Testis (tissue), 3 donors: ENCODE data around the gene EIF5B. TPM values are rescaled to one million over a fixed set of nuclear protein-coding genes. Genes with fewer than 3 reads are reported as not detected.

ENCODE experiments used
- DNase-seq: peaks from one replicate; pipeline ENCODE4 v3.0.0-alpha.2; 2019
- H3K27ac ChIP-seq, 2 donors: fragments of 200-600 bp; sonication (generic); one replicate each; pipeline ENCODE4 v1.5.1; 2019
- H3K27me3 ChIP-seq: fragments of 200-600 bp; sonication (generic); one replicate; pipeline ENCODE4 v1.5.1; 2019
- H3K36me3 ChIP-seq: fragments of 200-600 bp; sonication (generic); one replicate; pipeline ENCODE4 v1.5.1; 2017; ENCODE audit warnings: low read depth; ENCODE audit errors: missing control alignments
- H3K4me1 ChIP-seq: fragments of 200-600 bp; sonication (generic); one replicate; pipeline ENCODE4 v1.5.1; 2019
- H3K4me3 ChIP-seq, 2 donors: fragments of 200-600 bp; sonication (generic); one replicate each; pipeline ENCODE4 v1.5.1; 2017 to 2019
- H3K9me3 ChIP-seq: fragments of 200-600 bp; sonication (generic); one replicate; pipeline ENCODE4 v1.5.1; 2017
- POLR2A ChIP-seq: fragments of 450-650 bp; IDR thresholded peaks from one replicate; pipeline ENCODE4 v1.6.1; 2017; ENCODE audit warnings: antibody characterized with exemption, mild to moderate bottlenecking, moderate library complexity
- WGBS, 2 donors: methylation state at CpG; one replicate each; pipeline ENCODE4 v1.1.5; 2018; 5-methylcytosine and 5-hydroxymethylcytosine counted together
- intact Hi-C: fragments of 100-400 bp; cut with DNase I; formaldehyde crosslinking; loops from one replicate; pipeline ENCODE4 v1.15.1; 2023; ENCODE audit warnings: low total_unique reads
- polyA plus RNA-seq: library from polyadenylated mRNA; stranded (reverse); fragments of 350-450 nt; fragmentation: Illumina TruSeq; extraction: RNeasy Lipid Tissue Mini Kit (QIAGEN cat#74804); gene quantifications from one replicate; pipeline ENCODE4 v1.2.3, GENCODE V29; 2014; ENCODE audit warnings: low read depth, low replicate concordance; ENCODE audit not compliant: insufficient read depth
- total RNA-seq, 2 donors: library from RNA; depleted of rRNA; stranded (reverse); fragments of >200 nt; gene quantifications; one replicate each; pipeline ENCODE4 v1.2.3, GENCODE V29; 2016
- TF ChIP-seq, protein P1 (sequence below), 3 experiments: fragments of 450-650 bp in 2 of 3; fragments of 200-600 bp in 1 of 3; sonication (generic) in 1 of 3; IDR thresholded peaks; one replicate each; pipeline ENCODE4 v1.5.1; 2016 to 2019; ENCODE audit warnings: antibody characterized with exemption in 3 of 3, mild to moderate bottlenecking in 2 of 3, moderate library complexity in 1 of 3

Gene EIF5B
- total and polyA plus RNA-seq, 3 donors from 2014 or later: 12.2 to 66.8 (median 38.1) TPM

- H3K27ac ChIP-seq: no peak overlapping the region
- WGBS, 2 donors: 88 to 90% methylated on average over 1 of the region's 1 CpG
- intact Hi-C loops: no loop called here
- H3K27me3 ChIP-seq: no peaks in the 10 kb centered on the region
- H3K4me1 ChIP-seq: no peaks in the 10 kb centered on the region
- no peaks in the 10 kb centered on the region for H3K36me3 ChIP-seq
- TF ChIP-seq, protein P1, sequence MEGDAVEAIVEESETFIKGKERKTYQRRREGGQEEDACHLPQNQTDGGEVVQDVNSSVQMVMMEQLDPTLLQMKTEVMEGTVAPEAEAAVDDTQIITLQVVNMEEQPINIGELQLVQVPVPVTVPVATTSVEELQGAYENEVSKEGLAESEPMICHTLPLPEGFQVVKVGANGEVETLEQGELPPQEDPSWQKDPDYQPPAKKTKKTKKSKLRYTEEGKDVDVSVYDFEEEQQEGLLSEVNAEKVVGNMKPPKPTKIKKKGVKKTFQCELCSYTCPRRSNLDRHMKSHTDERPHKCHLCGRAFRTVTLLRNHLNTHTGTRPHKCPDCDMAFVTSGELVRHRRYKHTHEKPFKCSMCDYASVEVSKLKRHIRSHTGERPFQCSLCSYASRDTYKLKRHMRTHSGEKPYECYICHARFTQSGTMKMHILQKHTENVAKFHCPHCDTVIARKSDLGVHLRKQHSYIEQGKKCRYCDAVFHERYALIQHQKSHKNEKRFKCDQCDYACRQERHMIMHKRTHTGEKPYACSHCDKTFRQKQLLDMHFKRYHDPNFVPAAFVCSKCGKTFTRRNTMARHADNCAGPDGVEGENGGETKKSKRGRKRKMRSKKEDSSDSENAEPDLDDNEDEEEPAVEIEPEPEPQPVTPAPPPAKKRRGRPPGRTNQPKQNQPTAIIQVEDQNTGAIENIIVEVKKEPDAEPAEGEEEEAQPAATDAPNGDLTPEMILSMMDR (IDR thresholded peaks at IDR 0.05): no peak
- TF ChIP-seq POLR2A: no peak
- no peaks in the 10 kb centered on the region for H3K9me3 ChIP-seq
- no peak overlapping the region for H3K4me3 ChIP-seq
- DNase-seq: no peak
Observed at GRCh38 chr2:99377879-99378278, 40.7 kb downstream of the EIF5B start.

GRCh38 chr2:99380376-99381010, 43.3 kb downstream of the EIF5B start:
- TF ChIP-seq, protein P1 (IDR thresholded peaks at IDR 0.05): no peak
- no peak for TF ChIP-seq POLR2A
- Histone ChIP-seq H3K4me1 (no peaks in the 10 kb centered on the region), H3K4me3 (no peak overlapping the region), H3K9me3 (no peaks in the 10 kb centered on the region), H3K27ac (no peak overlapping the region), H3K27me3 (no peaks in the 10 kb centered on the region), H3K36me3 (no peaks in the 10 kb centered on the region)
- DNase-seq: no peak
- intact Hi-C loops: no loop called here
- WGBS, 2 donors: 92 to 95% methylated on average over 3 of the region's 3 CpGs

DNA sequence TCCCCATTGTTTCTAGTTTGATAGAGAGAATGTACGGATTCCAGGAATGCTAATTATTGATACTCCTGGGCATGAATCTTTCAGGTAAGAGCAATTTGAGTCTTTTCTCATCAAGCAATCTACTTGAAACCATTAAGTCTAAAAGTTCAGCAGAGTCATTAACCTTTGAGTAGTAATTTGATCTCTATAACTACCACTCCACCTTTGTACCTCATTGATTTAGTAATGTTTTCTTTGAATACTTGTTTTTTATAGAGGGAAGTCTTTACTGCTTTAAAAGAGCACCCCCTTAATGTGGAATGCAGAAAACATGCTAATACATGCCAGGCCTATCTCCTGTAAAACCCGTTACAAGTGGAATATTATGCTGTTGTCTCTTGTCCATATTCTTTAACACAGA, 45.0 kb downstream of the EIF5B start:
- Histone ChIP-seq H3K9me3 (no peaks in the 10 kb centered on the region), H3K27me3 (no peaks in the 10 kb centered on the region), H3K36me3 (no peaks in the 10 kb centered on the region), H3K4me1 (no peaks in the 10 kb centered on the region), H3K27ac (no peak overlapping the region), H3K4me3 (no peak overlapping the region)
- WGBS, 2 donors: 92 to 96% methylated on average over 2 of the region's 2 CpGs
- no peak for DNase-seq
- TF ChIP-seq POLR2A: no peak
- TF ChIP-seq, protein P1 (IDR thresholded peaks at IDR 0.05): no peak
- intact Hi-C loops: no loop called here

- Histone ChIP-seq H3K27me3 (no peaks in the 10 kb centered on the region), H3K27ac (no peak overlapping the region), H3K4me3 (no peak overlapping the region), H3K36me3 (no peaks in the 10 kb centered on the region), H3K9me3 (no peaks in the 10 kb centered on the region), H3K4me1 (no peaks in the 10 kb centered on the region)
- 96 to 98% methylated on average over 2 of the region's 2 CpGs for WGBS, 2 donors
- intact Hi-C loops: no loop called here
- DNase-seq: no peak
- TF ChIP-seq POLR2A: no peak
- TF ChIP-seq, protein P1 (IDR thresholded peaks at IDR 0.05): no peak
Observed at GRCh38 chr2:99386011-99386410, 48.8 kb downstream of the EIF5B start.

DNA sequence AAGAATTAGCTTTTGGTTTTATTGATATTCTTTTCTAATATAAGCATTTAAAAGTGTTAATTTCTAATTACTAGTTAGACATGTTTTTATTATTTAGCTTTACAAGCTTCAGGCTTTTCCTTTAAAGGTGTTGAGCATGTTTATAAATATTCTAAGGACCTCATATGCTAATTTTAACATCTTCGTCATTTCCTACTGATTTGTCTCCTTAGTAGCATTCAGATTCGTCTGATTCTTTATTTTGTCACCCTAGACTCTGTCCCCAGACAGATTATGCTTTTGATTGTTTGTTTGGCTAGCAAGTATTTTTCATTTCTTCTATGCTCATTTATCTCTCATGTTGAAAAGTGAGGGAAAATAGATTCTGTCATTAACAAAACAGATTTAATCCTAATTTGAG, 51.7 kb downstream of the EIF5B start:
- intact Hi-C loops: no loop called here
- H3K4me1 ChIP-seq: no peaks in the 10 kb centered on the region
- TF ChIP-seq, protein P1 (IDR thresholded peaks at IDR 0.05): no peak
- TF ChIP-seq POLR2A: no peak
- no peak overlapping the region for H3K27ac ChIP-seq
- no peaks in the 10 kb centered on the region for H3K36me3 ChIP-seq
- no peak for DNase-seq
- no peaks in the 10 kb centered on the region for H3K9me3 ChIP-seq
- WGBS, 2 donors: 84 to 91% methylated on average over 2 of the region's 2 CpGs
- no peak overlapping the region for H3K4me3 ChIP-seq
- H3K27me3 ChIP-seq: no peaks in the 10 kb centered on the region
